GM19025 (cell line): Measurements from ENCODE around the gene ANP32B.
A peak's percentile ranks its signal among the peaks of the same experiment; 100 is the strongest.
"Not testable (repeated sequence)": the region's sequence is repeated elsewhere in the genome, so short reads cannot be mapped to it uniquely, and the experiment has no call there.

Experiments used
- ATAC-seq: cut with Tn5 transposase; IDR thresholded peaks from one replicate; pipeline ENCODE4 v1.9.1; 2021; ENCODE audit warnings: mild to moderate bottlenecking, low read depth, moderate library complexity; ENCODE audit not compliant: unreplicated experiment

Gene ANP32B

DNA sequence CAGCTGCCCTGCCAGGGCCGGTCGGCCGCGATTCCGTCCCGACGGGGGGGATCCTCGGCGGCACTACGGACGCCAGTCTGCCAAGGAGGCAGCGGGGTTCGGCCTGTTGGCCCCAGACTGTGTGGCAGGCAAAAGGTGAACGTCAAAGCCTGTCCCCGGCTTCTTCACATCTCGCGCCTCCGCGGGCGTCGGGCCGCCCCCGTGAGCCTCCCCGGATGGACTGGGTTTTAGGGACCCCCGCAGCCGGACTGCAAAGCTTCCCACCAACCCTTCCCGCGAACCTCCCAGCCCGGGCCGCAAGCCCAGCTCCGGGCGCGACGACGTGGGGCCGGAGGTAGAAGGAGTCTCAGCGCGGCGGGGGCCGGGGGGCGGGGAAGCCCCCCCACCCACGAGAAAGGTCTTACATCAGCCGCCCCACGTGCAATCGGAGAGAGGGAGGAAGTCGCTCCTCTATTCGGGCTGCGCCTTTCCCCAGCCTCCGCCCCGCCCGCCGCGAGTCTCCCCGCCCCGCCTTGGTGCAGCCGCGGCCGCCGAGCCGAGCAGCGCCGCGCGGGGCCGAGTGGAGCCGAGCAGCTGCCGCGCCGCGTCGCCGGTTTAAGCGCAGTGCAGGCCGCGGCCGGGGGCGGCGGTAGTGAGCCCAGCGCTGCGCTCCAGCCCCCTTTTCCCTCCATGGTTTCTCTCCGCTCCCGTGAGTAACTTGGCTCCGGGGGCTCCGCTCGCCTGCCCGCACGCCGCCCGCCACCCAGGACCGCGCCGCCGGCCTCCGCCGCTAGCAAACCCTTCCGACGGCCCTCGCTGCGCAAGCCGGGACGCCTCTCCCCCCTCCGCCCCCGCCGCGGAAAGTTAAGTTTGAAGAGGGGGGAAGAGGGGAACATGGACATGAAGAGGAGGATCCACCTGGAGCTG lies at the start of gene ANP32B:
TSS of gene ANP32B (plus strand) at position 659 of the 906 bp plus-strand sequence. CDS start at position 874, 215 bp downstream.
- peak; percentile 61 for ATAC-seq

DNA sequence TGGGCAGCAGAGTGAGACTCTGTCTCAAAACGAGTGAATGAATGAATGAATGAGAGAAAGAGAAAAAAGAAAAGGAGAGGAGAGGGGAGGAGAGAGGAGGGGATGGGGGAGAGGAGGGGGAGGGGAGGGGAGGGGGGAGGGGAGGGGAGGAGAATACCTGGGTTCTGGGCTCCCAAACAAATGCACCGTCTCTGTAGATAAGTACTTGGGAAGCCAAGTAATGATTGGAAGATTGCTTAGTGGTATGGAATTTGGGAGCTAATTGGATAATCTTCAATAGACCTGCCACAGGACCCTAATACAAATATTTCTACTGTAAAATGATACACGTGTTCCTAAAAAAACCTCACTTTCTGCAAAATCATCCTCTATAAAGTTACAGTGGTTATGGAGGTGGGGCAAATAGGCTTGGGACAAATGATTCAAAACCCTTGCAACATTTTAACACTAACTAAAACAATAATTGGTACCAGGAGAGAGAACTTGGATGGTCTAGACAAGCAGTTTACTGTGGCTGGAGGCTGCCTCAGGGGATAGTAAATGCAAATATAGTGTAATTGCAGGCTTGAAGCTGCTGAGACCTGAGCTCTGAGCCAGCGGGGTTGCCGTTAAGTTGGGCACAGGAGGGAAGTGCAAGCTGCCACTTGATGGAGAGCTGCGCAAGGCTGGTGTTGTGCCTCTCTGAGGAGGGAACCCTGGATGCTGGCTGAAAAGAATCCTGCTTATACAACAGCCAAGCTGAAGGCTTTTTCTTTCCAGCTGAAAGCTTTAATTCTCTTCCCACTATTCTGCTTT lies 48.6 kb upstream of the ANP32B start:
- no peak for ATAC-seq

DNA sequence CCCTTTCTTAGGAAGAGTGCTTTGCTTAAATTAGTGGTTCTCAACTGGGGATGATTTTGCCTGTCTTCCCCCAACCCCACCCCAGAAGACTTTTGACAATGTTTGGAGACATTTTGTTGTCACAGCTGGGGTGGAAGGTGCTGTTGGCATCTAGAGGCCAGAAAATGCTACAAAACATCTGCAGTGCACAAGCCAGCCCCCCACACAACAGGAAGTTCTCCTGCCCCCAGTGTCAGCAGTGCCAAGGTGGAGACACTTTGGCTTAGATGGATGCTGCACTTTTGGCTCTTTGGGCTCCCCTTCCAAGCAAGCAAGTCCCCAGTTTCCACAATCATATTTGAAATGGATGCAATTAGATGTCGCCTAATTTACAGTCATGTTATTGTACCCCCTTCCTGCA lies 47.9 kb upstream of the ANP32B start:
- ATAC-seq, result no peak

DNA sequence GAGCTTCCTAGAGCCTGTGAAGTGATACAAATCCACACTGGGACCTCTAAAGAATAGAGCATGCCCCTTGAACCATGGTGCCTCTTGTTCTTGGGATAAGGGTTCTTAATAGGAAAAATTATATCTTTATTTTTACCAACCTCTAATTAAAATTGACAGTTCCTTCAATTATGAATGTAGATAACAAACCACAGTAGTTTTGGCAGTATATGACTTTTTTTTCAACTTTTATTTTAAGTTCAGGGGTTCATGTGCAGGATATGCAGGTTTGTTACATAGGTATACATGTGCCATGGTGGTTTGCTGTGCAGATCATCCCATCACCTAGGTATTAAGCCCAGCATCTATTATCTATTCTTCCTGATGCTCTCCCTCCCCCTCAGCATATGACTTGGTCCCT lies 46.1 kb upstream of the ANP32B start:
- ATAC-seq, result no peak

DNA sequence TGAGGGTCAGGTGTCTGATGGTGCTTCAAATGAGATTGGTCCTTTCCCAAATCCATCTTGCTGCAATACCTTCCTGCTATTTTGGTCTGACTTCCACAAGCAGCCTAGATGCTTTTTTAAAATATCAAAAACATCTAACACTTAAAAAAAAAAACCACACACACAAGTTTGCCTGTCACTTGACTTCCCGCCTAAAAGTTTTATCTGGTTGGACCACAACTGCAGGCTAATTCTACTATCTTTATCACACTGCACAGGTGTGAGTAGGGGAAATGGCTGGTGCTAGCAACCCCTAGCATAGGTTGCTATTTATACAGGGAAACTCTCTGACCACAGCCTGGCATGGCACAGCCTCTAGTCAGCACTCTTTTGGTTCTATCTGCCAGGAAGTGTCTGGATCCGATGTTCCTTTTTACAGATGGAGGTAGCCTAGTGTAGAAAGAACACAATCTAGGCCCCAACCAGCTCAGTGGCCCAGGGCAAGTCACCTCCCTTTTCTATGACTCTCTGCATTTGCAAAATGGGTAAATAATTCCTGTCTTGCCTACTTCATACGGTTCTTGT lies 45.0 kb upstream of the ANP32B start, which contains the start of gene HEMGN:
TSS of gene HEMGN (minus strand) at position 92 of the 564 bp plus-strand sequence. CDS start at position 56, 36 bp downstream.
- peak; percentile 57 for ATAC-seq

DNA sequence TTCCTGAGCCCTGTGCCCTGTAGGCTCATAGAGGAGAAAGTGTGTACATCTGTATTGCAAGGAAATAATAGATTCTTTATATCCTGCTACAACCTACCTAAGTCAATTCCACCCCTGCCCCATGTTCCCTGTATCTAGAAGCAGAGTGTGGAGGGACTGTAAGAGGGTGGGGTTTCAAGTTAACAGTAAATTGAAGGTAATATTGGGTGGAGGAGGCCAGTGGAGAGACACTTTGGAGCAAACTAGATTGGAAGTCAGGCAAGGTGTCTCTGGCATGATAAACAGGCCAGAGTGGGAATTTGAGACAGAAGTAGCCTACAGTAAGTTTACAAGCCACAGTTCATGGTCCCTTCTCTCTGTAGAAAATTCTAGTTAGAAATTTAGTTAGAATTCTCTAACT lies 42.9 kb upstream of the ANP32B start:
- ATAC-seq, result no peak

DNA sequence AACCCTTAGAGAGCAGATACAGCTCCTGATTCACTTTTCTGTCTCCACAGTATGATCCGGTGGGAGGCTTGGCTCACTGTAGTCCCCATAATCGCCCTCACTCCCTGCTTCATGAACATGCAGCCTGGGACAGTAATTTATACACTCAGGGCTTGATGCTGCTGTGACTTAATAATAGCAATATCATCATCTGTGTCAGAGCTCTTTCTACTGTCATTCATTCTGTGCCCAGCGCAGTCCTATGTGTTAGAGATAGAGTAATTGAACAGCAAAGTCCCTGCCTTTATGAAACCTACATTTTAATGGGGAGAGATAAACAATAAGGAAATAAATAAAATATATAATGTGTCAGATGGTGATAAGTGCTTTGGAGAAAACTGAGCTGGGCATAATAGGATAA lies 42.4 kb upstream of the ANP32B start:
- ATAC-seq, result no peak

DNA sequence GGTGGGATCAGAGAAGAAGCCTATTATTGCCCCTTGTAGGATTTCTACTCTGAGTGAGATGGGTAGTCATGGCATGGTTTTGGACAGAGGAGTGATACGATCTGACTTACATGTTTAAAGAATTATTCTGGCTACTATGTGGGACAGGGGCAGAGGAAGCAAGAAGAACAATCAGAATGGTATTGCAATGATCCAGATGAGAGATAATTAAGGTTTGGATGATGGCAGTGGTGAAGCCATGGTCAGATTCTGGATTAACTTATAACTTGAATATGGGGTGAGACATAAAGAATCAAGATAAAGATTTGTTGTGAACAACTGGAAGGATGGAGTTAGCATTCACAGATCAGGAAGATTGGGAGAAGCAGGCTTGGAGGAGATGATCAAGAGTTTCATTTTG lies 41.8 kb upstream of the ANP32B start:
- no peak for ATAC-seq

DNA sequence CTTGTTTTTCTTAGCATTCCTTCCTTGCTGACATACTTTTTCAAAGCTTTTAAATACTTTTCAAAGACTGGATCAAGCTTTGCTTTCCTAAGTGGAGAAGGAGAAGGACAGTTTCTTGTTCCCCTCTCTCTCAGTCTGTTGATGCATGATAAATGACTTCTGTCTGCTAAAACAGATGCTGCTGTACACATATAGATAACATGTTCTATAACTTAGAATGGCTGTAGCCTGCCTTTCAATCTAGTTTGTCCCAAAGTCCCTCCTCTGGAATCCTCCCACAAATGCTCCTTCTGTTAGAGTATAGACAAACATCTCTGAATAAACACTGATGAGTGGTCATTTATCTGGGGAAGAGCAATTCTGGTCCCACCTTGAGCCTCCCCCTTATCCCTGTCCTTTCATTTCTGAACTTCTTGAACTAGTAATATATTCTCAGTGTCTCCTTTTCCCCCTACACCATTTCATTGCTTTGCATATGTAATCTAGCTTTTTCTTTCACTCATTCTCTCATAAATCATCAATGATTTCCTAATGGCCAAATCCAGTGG lies 39.8 kb upstream of the ANP32B start:
- no peak for ATAC-seq

DNA sequence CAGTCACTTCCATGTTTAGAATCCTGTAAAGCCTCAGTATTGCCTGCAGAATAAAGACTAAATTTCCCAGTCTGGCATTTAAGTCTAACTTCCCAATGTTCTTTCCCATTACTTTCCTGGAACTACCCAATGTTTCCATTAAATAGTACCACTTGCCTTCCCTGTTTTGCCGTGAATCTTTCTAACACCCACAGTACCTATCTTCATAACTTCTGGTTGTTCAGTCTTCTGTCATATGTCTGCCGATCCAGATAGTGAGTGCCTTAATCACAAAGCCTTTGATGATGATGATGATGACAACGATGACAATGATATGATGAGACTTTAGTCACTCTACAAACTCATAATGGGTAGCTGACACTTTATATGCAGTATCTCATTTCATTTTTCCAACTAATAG lies 38.5 kb upstream of the ANP32B start:
- no peak for ATAC-seq

DNA sequence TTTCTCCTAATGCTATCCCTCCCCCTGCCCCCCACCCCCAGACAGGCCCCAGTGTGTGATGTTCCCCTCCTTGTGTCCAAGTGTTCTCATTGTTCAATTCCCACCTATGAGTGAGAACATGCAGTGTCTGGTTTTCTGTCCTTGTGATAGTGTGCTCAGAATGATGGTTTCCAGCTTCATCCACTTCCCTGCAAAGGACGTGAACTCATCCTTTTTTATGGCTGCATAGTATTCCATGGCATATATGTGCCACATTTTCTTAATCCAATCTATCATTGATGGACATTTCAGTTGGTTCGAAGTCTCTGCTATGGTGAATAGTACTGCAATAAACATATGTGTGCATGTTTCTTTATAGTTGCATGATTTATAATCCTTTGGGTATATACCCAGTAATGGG lies 37.7 kb upstream of the ANP32B start:
- ATAC-seq, result not testable (repeated sequence)

DNA sequence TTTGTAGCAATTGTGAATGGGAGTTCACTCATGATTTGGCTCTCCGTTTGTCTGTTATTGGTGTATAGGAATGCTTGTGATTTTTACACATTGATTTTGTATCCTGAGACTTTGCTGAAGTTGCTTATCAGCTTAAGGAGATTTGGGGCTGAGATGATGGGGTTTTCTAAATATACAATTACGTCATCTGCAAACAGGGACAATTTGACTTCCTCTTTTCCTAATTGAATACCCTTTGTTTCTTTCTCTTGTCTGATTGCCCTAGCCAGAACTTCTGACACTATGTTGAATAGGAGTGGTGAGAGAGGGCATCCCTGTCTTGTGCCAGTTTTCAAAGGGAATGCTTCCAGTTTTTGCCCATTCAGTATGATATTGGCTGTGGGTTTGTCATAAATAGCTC lies 36.0 kb upstream of the ANP32B start:
- not testable (repeated sequence) for ATAC-seq

DNA sequence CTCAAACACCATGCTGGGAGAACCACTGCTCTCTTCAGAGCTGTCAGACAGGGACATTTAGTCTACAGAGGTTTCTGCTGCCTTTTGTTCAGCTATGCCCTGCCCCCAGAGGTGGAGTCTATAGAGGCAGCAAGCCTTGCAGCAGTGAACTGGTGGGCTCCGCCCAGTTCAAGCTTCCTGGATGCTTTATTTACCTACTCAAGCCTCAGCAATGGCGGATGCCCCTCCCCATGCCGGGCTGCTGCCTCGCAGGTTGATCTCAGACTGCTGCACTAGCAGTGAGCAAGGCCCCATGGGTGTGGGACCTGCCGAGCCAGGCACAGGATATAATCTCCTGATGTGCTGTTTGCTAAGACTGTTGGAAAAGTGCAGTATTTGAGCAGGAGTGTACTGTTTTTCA lies 32.3 kb upstream of the ANP32B start:
- ATAC-seq, result not testable (repeated sequence)

DNA sequence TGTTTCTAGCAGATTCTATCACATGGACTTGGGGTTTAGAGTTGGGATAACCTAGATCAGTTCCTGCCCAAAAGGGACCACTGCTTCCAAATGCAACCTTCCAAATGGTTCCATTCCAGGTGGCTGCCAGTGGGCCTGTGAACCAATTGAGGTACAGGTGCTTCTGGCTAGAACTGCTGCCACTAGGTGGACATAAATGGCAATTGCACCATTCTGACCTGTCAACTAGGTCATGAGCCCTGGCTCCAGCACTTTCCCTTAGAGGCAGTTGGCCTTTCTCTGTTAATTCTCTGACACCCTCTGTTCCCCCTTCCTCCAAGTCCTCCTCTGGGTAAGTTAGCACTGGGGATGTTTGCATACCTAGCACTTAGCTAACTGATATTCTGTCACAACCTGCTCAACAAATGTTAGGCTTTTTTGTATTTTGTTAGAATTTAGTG lies 28.6 kb upstream of the ANP32B start:
- ATAC-seq, result peak; percentile 74

DNA sequence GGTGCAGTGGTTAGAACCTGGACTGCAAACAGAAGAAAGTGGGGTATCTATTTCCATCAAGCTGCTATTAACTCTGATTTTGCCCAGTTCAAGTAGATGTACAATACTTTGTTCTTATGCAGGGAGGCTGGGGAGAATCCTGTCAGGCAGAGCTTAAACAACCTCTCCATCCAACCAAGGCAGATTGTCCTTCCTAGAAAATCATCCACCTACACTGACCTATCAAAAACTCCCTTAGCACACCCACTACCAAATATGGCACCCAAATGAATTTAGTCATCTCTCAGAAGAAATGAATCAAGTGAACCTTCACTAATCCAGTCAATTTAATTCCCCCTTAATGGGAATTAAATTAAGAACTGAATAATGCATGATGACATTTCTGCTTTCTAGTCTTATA lies 26.8 kb upstream of the ANP32B start:
- no peak for ATAC-seq

DNA sequence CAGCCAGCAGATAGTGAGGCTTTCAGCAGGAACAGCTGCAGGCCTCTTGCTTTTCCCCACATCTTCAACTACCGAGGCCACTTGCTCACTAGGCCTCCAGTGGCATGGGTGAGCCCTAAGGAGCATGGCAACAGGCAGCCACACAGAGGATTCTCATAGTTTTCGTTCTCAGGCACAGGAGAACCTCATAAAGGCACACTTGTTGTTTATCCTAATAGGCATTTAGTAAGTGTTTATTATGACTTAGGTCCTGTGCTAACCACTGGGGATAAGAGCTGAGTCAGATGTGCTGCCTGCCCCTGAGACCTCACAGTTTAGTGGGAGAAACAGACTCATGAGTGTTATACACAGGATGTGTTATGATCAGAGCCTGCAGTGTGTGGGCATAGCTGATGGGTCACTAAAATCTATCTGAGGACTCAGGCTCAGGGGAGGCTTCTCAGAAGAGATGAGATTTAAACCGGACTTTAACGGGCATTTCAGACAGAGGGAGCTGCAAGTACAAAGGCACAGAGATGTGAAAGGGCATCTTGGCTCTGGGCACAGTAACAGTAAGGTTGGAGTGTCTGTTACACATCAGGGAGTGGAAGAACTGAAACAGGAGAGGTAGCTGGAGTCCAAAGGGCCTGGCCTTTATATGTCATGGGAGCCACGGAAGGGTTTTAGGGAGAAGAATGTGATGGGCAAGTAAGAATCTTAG lies 24.2 kb upstream of the ANP32B start:
- ATAC-seq, result no peak

DNA sequence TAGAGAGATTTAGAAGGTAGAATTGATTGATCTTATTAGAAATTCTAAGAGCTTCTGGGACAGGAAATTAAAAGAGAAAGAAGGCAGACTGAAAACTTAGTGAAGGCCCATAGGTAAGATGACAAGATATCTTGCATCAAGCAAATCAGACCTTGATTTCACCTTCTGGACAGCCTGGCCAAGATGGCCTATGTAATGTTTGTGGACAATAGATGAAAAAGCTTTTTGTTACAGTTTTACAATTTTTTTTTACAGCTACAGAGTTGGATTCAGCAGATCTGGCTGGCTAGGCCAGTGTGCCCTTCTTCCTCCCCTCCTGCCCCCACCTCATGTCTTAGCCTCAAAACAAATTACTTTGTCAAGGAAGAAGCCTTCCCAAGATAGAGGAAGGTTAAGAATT lies 23.6 kb upstream of the ANP32B start:
- no peak for ATAC-seq

DNA sequence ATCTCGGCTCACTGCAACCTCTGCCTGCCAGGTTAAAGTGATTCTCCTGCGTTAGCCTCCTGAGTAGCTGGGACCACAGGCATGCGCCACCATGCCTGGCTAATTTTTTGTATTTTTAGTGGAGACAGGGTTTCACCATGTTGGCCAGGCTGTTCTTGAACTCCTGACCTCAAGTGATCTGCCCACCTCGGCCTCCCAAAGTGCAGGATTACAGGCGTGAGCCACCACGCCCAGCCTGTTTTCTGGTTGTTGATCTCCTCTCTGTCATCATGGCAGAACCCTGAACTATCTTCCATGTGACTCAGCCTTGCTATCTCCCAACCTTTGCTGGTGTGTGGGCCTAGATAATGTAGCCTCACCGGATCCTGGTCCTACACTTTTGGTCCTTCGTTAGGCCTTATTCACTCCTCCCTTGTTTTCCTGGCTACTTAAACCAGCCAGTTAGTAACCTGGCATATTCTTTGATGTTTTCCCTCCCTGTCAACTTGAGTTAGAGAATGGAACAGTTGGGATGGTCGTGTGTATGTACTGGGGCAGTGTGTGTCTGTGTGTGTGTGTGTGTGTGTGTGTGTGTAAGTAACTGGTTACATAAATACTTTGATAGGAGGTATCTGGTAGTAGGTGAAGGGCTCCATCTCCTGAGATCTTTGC lies 22.3 kb upstream of the ANP32B start:
- not testable (repeated sequence) for ATAC-seq

DNA sequence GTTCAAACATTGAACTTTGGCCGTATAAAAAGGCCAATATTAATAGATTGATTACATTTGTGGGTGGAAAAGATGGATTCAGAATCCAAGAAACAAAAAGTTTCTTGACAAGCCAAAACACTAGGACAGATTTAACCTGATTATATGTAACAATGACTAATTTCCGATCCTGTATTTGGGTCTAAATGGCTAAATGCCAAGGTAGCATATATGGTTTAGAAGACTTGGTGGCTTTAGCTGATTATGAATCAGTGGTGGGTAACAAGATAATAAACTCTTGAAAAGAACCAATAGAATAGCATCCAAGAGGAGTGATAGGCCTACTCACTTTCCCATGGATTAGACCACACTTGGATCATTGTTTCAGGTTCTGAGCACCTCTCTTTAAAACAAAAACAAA lies 21.8 kb upstream of the ANP32B start:
- ATAC-seq, result no peak

DNA sequence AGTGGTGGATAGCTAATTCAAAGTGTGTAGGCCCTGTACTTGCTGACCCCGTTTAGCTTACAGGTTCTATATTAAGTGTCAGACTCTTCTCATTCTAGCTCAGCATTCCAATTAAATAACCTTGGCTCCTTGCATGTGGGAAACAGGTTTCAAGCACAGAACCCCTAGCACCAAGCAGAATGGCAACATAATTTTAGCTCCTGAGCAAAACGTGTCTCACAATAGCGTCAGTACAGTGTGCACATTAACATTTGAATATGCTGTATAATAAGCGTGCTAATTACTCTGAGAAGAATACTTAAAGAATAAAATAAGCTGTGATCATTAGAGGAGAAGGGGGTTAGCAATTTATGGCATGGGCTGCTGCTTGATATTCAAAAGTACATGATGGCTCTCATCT lies 21.0 kb upstream of the ANP32B start:
- no peak for ATAC-seq
